GM12873 (cell line): ENCODE measurements around the gene KCNF1.
A peak's percentile ranks its signal among the peaks of the same experiment; 100 is the strongest.

ENCODE experiments used
- TF ChIP-seq, protein P1 (sequence below): IDR thresholded peaks from 2 replicates; pipeline ENCODE4 v1.5.1; 2012; ENCODE audit warnings: low read depth, mild to moderate bottlenecking, moderate library complexity, low read length, control low read depth; ENCODE audit not compliant: insufficient read depth; ENCODE audit errors: missing control alignments

Gene KCNF1

GRCh38 chr2:10906926-10907625 is 4.7 kb upstream of the KCNF1 start:
- TF ChIP-seq, protein P1, sequence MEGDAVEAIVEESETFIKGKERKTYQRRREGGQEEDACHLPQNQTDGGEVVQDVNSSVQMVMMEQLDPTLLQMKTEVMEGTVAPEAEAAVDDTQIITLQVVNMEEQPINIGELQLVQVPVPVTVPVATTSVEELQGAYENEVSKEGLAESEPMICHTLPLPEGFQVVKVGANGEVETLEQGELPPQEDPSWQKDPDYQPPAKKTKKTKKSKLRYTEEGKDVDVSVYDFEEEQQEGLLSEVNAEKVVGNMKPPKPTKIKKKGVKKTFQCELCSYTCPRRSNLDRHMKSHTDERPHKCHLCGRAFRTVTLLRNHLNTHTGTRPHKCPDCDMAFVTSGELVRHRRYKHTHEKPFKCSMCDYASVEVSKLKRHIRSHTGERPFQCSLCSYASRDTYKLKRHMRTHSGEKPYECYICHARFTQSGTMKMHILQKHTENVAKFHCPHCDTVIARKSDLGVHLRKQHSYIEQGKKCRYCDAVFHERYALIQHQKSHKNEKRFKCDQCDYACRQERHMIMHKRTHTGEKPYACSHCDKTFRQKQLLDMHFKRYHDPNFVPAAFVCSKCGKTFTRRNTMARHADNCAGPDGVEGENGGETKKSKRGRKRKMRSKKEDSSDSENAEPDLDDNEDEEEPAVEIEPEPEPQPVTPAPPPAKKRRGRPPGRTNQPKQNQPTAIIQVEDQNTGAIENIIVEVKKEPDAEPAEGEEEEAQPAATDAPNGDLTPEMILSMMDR: no peak

DNA sequence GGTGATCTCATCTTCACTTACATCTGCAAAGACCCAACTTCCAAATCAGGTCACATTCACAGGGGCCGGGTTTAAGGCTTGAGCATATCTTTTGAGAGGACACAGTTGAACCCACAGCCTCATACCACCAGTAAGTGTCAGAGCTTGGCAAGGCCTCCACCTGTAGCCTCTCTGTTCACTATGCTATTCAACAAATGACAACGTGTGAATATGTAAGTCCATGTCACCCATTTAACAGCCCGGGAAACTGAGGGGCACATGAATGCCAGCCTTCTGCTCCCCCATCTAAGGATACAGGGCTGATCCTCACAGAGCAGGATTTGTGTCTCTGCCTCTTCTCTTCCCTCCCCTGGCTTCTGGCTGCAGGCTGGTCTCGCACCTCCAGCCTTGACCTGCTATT is 3.5 kb upstream of the KCNF1 start:
- TF ChIP-seq, protein P1: no peak

DNA sequence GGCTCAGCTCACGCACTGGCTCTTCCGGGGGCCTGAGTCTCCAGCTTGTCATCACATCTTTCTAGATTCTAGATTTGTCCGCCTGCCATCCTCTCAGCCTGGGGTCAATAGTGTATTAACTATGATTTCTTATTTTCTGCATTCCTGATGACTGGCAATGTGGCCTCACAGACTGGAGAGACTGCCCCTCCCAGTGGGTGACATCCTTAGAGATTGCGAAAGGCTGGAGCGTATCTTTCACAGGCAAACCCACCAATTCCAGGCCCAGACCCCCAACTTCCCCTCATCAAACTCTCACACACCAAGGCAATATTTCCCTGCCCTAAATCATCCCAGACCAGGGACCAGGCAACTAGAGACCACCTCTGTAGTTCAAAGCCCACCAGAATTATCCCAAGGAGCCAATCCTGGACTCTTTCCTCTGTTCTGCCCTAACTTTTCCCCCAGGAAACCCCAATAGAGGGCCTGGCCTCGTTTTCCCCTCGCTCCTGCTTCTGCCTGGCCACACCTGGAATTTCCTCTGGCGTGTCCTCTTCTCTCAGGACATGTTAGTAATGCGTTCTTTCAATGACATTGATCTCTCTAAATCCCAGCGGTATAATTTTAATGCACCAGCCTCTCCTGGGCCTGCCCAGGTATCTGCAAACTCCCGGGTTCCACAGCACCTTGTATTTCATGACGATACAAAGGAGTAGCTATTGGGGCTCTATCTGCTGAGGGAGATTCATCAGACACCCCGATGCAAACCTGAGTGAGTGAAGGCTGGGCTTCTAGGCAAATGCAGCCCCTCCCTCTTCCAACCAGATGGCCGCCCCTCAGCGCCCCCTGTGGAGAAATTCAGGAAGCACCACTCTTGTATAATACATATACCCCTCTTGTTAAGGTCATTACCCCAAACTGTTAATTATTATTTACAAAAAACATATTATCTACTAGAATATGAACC is 2.4 kb upstream of the KCNF1 start:
- TF ChIP-seq, protein P1: peak; percentile 48

DNA sequence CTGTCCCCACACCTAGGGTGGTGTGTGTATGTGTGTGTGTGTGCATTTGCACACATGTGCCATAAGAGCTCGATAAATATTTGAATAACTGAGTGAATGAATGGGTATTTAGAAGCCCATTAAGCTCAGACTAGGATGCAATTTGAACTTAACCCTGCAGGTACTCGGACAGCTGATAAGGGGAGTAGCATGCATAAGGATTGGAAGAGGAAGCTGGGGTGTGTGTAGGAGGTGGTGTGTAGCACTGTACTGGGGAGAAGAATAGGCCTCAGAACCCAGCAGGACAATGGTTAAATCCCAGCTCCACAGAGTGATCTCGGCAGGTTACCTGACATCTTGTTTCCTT is 1.8 kb upstream of the KCNF1 start:
- TF ChIP-seq, protein P1: no peak

GRCh38 chr2:10910625-10911024 is 1.1 kb upstream of the KCNF1 start:
- TF ChIP-seq, protein P1: no peak

- TF ChIP-seq, protein P1: no peak
Observed at GRCh38 chr2:10912076-10912731, 470 bp downstream of the KCNF1 start.
